DMS153 treated with DMSO at 0.1 percent for 48 hours (cell line): ENCODE data around the gene DUSP28.
"Not testable (repeated sequence)": the region's sequence is repeated elsewhere in the genome, so short reads cannot be mapped to it uniquely, and the experiment has no call there.

Experiments used
- DNase-seq: peaks from one replicate; lab custom pipeline; 2025; ENCODE audit not compliant: unreplicated experiment; lab: John Stamatoyannopoulos, UW

The DUSP28 gene, protein sequence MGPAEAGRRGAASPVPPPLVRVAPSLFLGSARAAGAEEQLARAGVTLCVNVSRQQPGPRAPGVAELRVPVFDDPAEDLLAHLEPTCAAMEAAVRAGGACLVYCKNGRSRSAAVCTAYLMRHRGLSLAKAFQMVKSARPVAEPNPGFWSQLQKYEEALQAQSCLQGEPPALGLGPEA

DNA sequence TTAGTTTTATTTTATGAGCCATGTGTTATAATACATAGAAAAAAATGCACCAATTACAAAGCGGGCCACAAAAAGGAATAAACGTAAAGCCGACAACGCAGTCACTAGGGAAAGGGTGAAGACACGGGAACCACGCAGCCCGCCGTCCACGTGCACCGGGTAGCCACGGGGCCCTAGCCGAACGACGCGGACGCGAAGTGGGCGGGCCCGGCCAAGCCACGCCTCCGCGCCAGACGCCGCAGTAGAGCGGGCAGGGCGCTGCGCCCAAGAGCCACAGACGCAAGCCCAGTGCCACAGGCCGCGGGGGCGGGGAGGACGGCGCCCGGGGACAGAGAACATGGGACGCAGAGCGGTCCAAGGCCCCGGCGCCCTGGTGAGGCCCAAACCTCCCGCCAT lies at the start of gene DUSP28:
TSS of gene DUSP28 (plus strand) at position 274 of the 396 bp plus-strand sequence. CDS start 328 bp downstream, outside the sequence.
- DNase-seq, result peak; percentile 73

DNA sequence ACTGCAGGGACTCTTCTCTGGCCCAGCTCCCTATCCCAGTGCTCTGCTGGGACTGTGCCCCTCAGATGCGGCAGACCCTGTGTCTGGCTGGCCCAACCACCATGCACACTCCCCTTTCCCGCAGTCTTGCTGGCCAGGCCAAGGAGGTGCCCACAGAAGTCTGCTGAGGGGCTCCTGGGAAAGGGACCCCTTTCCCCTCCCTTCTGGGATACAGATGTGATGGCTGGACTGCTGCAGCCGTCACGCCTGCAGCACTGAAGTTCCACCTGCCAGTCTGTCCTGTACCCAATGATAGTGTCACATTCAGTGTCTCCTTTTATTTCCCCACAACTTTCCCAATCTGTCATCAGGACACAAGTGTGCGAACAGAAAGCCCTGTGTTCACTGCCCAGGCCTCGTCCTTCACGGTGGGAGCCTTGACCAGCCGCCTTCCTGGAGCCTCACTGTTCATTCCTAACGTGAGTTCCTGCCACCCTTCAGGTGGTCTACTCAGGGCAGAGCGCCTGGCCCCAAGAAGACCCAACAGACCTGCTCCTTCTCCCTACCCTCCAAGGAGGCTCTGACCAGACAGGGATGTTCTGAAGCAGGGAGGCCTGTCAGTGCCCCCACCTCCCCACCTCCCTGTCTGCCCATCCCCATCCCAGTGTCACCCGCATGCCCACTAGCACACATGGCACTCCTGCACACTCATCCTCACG lies 49.5 kb upstream of the DUSP28 start:
- DNase-seq, result no peak

DNA sequence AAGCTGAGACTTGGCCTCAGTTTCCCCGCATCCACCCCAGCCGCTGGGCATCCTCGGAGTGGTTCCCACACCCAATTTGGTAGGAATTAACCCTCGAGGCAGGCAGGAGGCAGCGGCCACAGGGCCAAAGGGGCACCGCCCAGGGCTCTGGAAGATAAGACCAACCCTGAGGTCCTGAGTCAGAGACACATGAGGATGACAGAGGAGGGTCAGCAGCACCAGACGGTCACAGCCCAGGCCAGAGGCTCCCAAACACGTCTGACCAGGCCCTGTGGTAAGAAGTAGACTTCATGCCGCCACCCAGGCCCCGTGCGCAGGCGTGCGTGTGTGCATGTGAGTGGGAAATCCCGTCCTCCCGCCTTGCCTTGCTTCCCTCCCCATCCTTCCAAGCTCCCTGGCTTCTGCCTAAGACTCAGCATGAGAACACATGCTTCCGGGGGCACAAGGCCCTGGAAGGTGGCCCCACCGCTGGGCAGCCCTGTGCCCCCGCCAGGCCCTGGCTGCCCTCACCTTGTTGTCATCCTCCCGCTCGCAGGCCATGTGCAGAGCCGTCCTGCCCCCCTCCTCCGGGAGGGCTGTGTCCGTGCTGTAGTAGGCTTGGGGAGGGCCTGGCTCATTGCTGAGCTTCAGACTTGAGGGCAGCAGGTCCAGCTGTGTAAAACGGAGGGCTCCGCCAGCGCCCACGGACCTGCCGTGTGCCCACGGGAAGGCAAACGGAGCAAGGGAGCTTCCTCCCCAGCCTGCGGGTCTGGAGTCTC lies 48.6 kb upstream of the DUSP28 start:
- DNase-seq, result no peak

DNA sequence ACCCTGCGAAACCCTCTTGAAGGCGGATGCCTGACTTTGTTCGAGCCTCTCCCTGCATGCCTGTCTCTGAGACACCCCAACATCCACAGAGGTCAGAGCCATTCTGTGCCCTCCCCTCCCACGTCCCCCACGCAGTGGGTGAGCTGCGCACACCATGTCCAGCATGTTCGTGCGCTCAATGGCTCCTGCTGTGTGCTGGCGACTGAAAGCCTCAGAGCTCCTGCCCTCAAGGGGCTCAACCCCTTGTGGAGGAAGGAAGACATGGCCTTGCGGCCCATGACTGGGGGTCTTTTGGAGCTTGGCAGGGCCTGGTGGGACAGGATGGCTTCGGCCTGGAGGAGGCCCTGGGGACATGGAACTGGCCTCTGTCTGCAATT lies 48.1 kb upstream of the DUSP28 start:
- DNase-seq, result no peak

DNA sequence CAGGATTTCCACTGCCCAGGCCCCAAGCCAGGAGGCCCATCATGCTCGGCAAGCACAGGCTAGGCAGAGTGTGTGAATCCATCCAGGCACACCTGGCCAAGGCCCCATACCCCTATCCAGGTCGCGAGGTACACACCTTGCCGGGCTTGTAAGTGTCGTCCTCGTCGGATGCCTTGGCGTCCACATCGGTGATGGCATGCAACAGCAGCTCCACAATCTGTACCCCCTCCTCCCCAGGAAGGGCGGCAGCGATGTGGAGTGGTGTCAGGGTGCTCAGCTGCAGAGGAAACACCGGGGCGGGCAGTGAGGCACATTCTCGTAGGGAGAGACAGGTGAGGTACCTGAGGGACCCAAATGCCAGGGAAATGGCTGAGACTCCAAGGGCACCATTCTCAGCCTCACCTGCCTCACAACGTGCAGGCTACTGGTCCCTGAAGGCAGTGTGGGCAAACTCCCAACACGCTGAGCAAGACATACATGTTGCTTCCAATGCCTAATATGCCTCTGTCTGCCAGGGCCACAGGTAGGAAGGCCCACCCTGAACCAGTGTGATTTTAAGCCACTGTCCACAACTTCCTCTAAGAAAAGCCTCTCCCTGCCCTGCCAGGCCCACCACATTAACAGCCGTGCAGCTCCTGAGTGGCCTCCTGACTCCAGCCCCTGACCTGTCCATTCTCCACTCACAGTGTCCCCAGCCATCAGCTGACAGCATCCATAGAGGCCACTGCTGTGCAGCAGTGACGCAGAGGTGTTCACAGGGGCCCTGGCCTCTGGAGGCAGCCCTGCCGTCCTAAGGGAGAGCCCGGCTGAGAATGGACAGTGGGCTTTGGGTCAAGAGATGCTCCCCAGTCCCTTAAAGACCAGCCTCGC lies 47.3 kb upstream of the DUSP28 start:
- DNase-seq, result no peak

DNA sequence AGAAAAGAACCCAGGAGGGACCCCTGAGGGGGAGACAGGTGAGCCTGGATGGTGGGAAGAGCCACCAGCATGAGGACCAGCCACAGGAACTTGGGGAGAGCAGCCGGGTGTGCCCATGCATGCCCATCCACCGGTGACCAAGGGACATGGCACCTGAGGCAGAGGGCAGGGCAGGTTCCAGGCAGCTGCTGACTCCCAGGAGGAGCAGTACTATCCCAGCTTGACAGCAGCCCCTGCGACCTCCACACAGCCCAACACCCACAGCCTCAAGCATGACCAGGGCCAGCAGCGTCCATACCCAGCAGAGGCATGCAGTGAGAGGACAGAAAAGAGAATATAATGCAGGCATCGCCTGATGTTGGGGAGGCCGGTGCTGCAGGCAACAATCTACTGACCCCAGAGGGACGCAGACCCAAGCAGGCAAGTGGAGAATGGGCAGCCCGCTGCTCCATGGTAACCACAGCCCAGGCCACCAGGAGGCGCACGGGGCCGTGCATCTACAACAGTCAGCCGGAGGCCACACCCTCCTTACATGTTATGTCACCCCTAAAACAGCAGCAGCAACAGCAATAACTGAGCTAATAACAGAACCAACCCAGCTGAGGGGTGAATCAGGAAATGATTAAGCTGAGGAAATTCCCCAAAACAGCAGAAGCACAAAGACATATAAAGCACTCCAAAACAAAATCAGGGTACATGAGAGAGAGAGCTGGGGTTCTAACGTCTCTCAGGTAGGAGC lies 46.4 kb upstream of the DUSP28 start:
- no peak for DNase-seq

DNA sequence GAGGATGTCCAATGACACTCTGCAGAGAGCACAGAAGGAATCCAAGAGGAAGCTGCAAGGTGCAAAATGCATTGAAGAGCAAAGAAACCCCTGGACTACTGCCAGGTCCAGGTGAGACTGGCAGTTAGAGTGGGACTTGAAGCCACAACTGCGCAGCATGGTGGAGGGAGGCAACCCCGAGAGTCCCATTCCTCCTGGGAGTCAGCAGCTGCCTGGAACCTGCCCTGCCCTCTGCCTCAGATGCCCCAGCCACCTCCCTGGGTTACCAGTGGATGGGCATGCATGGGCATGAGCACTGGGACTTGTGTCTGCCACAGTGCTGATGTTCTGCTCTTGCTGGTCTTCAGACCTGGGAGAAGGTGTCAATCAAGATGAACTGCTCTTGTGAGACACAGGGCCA lies 45.5 kb upstream of the DUSP28 start:
- DNase-seq, result no peak

DNA sequence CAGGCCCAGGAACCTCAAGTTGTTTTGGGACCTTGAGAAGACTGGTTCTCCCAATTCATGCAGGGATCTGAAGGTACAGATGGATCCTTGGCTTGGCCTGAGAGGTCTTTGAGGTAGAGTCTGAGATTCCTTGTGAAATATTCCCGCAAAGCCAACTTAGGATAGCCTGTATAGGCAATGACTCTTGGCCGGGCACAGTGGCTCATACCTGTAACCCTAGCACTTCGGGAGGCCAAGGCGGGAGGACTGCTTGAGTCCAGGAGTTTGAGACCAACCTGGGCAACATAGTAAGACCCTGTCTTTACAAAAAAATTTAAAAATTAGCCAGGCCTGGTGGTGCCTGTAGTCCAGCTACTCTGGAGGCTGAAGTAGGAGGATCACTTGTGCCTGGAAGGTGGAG lies 42.8 kb upstream of the DUSP28 start:
- DNase-seq, result no peak

DNA sequence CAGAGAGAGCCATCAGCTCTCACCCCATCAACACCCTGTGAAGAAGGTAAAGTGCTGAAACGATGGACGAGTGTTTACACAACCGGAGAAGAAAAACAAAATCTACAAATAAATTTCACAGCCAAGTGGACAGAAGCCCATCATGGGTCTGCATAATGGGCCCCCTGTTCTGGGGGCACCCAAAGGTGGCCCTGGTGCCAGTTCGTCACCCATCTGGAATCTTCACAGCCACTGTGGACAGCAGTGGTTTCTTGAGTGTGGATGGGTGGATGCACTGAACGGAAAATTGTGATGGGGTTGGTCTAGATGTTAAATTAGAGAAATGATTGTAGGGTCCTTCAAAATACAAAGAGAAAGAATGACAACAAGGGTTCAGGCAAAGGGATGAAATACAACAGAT lies 41.2 kb upstream of the DUSP28 start:
- DNase-seq, result no peak

DNA sequence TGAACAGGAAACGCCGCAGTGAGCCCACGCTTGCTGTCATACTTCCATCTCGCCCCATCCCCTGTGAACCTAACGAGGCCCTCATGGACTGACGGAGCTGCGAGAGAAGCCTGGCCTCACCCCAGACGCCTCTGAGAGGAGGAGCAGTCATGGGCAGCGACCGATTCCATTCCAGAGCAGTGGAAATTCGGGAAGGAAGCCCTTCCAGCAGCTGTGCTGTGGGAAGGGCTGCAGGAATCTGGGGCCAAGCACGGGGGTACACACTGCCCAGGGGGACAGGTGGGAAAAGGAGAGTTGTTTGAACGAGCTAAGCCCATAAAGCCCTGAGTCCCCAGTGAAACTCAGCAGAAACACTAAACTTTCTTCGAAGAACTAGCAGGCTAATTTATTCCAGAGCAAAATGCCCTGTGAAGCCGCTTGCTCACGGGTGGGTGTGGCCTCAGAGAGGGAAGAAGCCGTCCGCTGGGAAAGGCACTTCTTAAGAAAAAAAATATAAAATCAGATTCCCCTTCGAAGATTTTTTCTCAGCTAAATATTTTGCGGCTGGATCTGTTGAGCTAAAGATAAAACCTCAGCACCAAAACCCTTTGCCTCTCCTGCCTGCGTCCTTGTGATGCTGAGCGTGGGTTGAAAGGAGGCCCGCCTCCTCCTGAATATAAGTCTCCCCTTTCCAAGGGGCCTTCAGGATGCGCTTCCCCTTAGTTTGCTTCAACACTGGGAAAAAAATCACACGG lies 40.6 kb upstream of the DUSP28 start:
- DNase-seq, result no peak

DNA sequence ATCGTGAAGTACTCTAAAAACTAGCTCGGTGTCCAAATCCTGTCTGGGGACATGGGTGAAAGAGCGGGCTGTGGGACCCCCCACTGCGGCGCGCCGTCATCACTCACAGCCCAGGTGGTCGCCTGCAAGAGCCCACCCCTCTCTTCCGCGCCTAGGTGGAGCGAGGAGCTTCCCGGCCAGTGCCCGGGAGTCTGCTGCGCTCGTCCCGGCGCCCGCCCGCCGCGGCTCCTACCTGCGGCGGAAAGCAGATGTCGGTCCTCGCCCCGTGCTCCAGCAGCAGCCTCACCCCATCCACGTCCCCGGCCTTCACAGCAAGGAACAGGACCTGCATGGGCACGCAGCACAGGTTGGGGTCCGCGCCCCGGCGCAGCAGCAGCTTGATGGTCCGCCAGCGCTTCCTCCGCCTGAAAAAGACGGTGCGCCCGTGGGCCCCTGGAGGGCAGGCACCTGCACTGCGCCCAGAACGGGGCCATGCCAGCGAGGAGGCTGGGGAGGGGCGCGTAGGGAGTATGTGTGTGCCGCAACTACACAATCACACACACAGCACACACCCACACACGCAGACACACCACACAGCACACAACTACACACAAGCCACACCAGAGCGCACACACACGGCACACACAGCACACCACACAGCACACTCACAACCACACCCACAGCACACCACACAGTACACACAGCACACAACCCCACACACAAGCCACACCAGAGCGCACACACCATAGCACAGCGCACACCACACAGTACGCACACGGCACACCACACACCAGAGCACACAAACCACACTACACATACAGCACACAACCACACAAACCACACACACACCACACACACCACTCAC lies 39.8 kb upstream of the DUSP28 start:
- DNase-seq, result no peak

DNA sequence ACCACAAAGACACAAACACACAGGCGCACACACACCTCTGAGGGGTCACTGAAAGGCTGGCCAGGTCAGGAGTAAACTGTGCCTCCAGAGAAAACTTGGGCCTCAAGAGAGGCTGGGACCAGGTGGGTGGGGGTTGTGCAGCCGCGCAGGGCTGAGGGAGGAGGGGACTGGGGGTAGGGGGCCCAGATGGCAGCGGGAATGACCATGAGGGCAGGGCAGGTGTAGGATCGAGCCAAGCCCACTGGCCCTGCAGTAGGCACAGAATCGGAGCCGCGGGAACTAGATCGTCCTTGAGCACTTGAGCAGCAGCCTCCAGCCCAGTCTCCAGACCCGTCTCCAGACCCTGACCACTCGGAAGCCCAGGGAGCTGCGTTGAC lies 39.2 kb upstream of the DUSP28 start:
- no peak for DNase-seq

DNA sequence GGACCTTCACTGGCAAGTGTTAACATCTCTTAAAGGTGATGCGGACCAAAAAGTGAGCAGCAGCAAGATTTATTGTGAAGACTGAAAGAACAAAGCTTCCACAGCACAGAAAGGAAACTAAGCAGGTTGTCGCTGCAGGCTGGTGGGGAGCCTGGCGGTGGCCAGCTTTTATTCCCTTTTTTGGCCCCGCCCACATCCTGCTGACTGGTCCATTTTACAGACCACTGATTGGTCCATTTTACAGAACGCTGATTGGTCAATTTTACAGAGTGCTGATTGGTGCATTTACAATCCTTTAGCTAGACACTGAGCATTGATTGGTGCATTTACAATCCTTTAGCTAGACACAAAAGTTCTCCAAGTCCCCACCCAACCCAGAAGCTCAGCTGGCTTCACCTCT lies 38.3 kb upstream of the DUSP28 start:
- not testable (repeated sequence) for DNase-seq

DNA sequence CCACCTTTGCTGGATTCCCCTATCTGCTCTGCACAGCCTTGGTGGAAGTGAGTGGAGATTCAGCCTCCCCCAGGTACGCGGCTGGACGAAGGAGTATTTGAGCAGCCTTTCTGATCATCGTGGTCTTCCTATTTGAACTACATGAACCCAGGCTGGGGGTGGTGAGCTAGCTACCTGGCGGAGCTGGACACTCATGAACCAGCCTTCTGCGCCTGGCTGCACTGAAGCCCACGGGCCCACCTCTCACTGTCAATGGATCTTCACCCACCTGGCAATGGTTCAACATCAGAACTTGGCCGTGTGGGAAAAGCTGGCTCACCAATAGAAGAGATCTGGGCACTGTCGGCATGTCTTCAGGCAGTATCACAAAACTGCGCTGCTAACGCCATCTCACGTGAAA lies 37.8 kb upstream of the DUSP28 start:
- DNase-seq, result no peak

DNA sequence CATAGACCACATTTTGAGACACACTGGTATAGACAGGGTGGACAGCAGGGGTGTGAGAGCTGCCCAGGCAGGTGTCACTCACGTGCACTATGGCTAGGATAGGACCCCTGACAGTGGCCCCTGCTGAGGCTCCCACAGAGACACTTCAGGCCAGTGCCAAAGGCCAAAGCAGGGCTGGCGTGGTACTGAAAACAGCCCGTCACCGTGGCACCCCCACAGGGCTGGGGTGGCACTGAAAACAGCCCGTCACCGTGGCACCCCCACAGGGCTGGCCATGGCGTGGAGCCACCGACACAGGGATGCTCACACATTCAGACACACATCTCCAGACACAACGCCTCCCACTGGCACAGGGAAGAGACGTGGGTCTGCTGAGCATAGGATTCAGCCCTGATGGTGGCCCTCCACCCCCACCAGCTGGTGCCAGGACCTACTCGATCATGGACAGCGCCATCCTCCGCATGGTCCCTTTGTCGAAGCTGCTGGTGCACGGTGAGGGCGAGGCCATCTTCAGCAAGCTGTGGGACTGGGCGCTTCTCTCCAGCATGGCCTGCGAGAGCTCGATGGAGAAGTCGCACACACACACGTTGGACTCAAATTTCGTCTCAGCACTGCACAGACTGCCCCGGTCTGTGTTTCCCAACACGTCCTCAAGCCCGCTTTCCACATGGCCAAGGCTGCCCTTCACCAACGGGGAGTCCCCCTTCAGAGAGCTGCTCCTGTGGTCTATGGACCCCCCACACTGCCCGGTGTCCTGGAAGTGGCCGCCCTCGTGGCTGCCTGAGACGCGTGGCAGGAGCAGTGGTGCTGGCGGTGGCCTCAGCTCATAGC lies 36.5 kb upstream of the DUSP28 start:
- DNase-seq, result no peak

DNA sequence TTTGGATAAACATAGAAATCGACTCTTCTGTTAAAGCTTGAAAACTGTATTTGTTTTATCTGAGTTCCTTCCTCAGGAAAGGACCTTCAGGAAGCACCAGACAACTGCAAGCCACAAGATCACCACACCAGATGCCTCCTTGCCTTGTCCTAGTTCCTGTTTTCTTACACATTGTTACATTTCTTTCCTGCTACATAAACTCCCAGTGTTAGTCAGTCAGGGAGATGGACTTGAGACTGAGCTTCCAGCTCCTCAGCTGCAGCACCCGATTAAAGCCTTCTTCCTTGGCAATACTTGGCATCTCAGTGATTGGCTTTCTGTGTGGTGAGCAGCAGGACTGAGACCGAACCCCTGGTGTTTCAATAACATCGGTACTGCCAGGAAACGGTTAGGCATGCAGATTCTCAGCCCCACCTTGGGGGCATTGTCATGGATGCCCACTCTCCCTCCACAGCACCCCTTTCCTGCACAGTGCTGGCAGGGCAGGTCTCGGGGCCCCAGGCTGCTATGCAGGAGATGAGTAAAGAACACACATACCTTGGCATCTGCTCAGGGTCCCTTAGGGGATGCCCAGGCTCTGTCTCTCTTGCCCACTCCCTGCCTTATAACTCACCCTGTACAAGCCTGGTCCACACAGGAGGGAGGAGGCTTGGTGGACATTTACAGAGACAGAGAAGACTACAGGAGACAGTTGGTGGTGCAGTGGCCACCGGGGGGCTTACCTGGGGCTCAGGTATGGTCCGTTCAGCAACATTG lies 35.0 kb upstream of the DUSP28 start:
- DNase-seq, result no peak

DNA sequence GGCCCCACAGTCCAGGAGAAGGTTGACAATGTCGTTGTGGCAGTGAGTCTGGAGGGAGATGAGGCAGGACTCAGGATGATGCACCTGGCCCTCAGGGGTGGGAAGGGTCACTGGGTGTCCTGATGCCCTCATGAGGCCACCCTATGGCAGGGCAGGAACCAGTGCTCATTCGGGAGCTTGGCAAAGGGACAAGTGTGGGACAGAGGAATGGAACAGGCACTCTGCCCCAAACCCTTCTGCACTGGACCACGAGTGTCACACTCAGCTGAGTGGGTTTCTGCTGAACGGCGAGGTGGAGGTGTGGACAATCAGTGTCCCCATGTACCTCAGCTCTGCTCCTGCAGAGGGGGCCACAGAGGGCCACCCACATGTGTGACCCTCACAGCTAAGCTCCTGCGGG lies 34.4 kb upstream of the DUSP28 start:
- no peak for DNase-seq

DNA sequence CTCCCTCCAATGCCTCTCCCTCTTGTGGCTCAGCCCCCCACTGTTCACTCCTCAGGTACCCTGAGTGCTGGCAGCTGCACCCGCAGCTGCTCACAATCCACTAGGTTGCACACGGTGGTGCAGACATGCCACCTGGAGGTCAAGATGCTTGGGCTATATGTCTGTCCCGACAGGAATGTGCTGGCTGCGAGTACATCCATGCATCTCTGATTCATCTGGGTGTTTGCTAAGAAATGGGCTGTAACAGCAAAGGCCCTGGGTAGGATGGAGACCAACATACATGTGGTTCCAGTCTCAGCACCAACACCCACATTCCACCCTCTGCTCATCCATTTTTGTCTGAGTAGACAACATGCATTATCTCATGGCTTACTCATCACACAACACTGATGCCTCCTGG lies 33.6 kb upstream of the DUSP28 start:
- DNase-seq, result no peak
